ENCODE measurements around the gene ZBTB2.
"Not testable (repeated sequence)": the region's sequence is repeated elsewhere in the genome, so short reads cannot be mapped to it uniquely, and the experiment has no call there.

ZBTB2 gene

DNA sequence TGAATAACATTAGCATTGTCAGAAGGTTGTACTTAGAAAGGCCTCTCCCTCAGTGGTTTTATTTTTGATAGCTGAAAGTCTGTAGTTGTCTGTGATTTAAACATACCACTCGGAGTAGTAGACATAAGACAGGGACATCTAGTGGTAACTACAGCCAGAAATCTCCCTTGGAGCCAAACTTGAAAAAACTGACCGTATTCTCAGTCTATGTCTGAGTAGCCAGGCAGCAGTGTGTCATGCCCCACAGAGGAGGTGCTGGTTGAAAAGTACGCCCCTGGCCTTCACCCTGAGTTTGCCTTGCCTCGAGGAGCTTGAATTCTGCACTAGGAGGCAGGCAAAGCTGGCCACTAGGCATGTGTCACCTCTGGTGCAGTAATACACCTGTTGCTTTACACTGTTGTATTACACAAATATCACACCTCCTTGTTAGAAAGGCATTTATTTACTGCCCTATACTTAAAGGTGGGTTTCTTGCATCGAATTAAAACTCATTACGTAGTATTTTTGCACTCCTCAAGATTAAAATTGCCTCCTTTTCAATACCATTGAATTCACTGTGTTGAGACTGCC, 20.8 kb downstream of the ZBTB2 start:
- DNase-seq (ENCODE audit: low spot score): no peak

DNA sequence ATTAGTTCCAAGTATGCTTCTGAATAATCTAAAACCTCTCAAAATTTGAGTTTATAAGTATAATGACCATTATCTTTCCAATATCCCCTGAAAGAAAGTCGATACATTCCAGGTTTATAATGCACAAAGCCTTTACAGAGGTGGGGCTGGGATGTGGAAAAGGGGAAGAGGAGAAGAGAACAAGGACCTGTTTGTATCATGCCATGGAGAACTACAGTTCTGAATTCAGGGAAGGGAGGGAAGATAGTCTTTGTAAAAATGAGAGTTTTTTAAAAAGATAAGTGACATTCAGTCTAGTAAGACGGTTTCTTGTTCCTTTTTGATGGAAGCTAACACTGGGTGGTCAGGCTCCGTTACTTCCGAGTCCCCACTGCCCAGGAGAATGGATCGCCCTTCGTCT, 26.1 kb downstream of the ZBTB2 start:
- peak; percentile 57 for DNase-seq (ENCODE audit: low spot score)

DNA sequence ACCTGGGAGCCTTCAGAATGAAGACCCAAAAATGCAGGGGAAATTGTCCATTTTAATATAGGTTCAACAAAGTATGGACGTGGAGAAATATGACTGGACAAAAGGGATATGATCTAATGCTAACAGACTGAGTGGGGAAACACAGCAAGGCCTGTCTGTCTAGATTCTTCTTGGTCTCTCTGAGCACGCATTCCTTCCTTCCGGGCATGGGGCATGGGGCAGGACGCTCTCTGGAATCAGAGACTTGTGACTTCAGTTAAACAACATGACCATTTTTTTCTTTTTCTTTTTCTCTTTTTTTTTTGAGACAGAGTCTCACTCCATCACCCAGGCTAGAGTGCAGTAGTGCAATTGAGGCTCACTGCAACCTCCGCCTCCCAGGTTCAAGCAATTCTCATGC, 31.9 kb downstream of the ZBTB2 start:
- no peak for DNase-seq (ENCODE audit: low spot score)

DNA sequence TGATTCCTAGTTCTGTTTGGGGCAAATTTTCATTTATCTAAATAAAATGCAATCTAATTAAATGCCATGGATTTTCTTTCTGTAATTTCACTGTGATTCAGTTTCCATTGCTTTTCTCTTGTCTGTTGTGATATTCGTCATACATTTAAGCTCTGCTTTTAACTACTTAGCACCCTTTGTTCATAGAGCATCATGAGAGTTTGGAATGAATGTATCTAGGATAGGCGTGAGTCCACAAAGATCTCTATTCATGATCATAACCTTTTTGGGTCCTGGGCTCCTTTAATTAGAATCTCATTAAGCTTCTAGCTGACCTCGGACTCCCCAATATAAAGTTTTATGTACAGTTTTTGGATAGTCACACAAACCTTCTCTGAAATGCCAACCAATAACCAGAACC, 32.9 kb downstream of the ZBTB2 start:
- DNase-seq (ENCODE audit: low spot score): no peak

DNA sequence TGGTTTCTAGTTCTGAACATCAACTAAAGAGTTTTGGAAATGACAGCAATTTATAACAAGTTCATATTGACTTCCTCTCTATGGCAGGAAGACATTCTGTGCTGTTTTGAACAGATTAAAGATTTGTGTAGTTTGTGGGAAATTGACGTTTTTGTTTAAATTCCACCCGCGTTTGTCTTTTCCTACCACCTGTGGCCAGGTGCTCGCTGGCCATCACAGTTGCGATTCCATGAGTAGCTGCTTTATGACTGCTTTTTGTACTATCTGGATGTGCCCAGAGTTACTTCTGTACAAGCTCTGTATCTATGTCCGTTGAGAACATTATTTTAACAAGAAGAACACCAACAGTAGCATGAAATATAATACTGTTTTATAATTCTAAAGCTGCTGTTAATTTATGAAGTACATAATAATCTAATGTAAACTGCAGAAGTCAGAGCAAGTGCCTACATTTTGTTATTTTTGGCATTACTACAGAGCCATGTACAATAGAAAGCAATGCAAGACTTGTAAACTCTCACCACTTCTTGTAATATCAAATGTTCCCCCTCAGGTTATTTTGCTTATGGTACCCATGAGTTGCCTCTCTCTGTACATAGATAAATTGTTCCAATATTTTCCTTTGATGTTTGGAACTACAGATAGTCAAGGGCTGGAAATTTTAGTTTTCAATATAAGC, 33.5 kb downstream of the ZBTB2 start:
- no peak for DNase-seq (ENCODE audit: low spot score)

DNA sequence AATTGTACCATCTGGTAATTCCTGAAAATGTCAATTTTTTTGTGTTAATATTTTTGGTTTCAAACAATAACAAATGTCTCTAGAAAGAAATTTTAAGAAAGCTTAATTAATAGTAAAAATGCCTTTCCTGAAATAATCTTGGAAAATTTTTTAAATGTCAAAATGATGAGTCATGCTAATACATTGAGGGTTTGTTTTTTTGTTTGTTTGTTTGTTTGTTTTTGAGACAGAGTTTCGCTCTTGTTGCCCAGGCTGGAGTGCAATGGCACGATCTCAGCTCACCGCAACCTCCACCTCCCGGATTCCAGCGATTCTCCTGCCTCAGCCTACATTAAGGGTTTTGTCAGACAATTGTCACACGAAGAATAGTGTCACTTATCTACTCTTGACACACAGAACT, 34.4 kb downstream of the ZBTB2 start:
- not testable (repeated sequence) for DNase-seq (ENCODE audit: low spot score)

DNA sequence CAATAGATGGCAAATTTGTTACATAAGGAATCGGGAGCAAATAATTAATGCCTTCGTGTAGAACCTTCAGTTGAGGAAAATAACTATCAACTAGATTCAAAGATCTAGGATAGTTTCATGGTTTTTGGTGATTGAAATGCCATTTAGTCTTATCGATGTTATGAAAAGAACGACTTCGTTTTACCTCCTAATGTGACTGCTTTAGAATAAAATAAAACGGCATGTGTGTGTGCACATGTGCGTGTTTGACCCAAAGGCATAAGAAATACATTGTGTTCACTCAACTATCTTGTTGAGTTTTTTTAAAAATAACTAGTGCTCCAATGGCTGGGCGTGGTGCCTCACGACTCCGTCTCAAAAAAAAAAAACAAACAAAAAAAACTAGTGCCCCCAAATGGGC, 37.6 kb downstream of the ZBTB2 start:
- no peak for DNase-seq (ENCODE audit: low spot score)

DNA sequence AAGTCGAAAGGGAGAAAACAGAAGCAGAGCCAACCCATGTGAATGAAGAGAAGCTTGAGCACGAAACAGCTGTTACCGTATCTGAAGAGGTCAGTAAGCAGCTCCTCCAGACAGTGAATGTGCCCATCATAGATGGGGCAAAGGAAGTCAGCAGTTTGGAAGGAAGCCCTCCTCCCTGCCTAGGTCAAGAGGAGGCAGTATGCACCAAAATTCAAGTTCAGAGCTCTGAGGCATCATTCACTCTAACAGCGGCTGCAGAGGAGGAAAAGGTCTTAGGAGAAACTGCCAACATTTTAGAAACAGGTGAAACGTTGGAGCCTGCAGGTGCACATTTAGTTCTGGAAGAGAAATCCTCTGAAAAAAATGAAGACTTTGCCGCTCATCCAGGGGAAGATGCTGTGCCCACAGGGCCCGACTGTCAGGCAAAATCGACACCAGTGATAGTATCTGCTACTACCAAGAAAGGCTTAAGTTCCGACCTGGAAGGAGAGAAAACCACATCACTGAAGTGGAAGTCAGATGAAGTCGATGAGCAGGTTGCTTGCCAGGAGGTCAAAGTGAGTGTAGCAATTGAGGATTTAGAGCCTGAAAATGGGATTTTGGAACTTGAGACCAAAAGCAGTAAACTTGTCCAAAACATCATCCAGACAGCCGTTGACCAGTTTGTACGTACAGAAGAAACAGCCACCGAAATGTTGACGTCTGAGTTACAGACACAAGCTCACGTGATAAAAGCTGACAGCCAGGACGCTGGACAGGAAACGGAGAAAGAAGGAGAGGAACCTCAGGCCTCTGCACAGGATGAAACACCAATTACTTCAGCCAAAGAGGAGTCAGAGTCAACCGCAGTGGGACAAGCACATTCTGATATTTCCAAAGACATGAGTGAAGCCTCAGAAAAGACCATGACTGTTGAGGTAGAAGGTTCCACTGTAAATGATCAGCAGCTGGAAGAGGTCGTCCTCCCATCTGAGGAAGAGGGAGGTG, 38.7 kb downstream of the ZBTB2 start:
- DNase-seq (ENCODE audit: low spot score): no peak

DNA sequence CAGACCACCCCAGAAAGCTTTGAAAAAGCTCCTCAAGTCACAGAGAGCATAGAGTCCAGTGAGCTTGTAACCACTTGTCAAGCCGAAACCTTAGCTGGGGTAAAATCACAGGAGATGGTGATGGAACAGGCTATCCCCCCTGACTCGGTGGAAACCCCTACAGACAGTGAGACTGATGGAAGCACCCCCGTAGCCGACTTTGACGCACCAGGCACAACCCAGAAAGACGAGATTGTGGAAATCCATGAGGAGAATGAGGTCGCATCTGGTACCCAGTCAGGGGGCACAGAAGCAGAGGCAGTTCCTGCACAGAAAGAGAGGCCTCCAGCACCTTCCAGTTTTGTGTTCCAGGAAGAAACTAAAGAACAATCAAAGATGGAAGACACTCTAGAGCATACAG, 39.6 kb downstream of the ZBTB2 start:
- DNase-seq (ENCODE audit: low spot score): no peak

DNA sequence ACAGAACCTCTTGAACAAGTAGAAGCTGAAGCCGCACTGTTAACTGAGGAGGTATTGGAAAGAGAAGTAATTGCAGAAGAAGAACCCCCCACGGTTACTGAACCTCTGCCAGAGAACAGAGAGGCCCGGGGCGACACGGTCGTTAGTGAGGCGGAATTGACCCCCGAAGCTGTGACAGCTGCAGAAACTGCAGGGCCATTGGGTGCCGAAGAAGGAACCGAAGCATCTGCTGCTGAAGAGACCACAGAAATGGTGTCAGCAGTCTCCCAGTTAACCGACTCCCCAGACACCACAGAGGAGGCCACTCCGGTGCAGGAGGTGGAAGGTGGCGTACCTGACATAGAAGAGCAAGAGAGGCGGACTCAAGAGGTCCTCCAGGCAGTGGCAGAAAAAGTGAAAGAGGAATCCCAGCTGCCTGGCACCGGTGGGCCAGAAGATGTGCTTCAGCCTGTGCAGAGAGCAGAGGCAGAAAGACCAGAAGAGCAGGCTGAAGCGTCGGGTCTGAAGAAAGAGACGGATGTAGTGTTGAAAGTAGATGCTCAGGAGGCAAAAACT, 40.1 kb downstream of the ZBTB2 start:
- no peak for DNase-seq (ENCODE audit: low spot score)

DNA sequence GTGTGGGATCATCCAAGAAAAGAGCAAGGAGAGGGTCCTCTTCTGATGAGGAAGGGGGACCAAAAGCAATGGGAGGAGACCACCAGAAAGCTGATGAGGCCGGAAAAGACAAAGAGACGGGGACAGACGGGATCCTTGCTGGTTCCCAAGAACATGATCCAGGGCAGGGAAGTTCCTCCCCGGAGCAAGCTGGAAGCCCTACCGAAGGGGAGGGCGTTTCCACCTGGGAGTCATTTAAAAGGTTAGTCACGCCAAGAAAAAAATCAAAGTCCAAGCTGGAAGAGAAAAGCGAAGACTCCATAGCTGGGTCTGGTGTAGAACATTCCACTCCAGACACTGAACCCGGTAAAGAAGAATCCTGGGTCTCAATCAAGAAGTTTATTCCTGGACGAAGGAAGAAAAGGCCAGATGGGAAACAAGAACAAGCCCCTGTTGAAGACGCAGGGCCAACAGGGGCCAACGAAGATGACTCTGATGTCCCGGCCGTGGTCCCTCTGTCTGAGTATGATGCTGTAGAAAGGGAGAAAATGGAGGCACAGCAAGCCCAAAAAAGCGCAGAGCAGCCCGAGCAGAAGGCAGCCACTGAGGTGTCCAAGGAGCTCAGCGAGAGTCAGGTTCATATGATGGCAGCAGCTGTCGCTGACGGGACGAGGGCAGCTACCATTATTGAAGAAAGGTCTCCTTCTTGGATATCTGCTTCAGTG, 40.8 kb downstream of the ZBTB2 start:
- no peak for DNase-seq (ENCODE audit: low spot score)

DNA sequence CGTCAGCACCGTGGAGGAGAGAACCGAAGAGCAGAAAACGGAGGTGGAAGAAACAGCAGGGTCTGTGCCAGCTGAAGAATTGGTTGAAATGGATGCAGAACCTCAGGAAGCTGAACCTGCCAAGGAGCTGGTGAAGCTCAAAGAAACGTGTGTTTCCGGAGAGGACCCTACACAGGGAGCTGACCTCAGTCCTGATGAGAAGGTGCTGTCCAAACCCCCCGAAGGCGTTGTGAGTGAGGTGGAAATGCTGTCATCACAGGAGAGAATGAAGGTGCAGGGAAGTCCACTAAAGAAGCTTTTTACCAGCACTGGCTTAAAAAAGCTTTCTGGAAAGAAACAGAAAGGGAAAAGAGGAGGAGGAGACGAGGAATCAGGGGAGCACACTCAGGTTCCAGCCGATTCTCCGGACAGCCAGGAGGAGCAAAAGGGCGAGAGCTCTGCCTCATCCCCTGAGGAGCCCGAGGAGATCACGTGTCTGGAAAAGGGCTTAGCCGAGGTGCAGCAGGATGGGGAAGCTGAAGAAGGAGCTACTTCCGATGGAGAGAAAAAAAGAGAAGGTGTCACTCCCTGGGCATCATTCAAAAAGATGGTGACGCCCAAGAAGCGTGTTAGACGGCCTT, 41.6 kb downstream of the ZBTB2 start:
- DNase-seq (ENCODE audit: low spot score): no peak

DNA sequence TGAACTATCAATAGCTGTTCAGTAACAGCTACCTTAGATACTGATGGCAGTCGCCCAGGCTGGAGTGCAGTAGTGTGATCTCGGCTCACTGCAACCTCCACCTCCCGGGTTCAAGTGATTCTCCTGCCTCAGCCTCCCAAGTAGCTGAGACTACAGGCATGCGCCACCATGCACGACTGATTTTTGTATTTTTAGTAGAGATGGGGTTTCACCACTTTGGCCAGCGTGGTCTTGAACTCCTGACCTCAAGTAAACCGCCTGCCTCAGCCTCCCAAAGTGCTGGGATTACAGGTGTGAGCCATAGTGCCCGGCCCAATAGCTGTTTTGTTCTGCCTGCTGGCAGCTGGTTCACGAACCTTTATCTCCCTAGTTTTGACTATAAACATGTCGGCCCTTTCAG, 48.6 kb downstream of the ZBTB2 start:
- DNase-seq (ENCODE audit: low spot score): not testable (repeated sequence)

DNA sequence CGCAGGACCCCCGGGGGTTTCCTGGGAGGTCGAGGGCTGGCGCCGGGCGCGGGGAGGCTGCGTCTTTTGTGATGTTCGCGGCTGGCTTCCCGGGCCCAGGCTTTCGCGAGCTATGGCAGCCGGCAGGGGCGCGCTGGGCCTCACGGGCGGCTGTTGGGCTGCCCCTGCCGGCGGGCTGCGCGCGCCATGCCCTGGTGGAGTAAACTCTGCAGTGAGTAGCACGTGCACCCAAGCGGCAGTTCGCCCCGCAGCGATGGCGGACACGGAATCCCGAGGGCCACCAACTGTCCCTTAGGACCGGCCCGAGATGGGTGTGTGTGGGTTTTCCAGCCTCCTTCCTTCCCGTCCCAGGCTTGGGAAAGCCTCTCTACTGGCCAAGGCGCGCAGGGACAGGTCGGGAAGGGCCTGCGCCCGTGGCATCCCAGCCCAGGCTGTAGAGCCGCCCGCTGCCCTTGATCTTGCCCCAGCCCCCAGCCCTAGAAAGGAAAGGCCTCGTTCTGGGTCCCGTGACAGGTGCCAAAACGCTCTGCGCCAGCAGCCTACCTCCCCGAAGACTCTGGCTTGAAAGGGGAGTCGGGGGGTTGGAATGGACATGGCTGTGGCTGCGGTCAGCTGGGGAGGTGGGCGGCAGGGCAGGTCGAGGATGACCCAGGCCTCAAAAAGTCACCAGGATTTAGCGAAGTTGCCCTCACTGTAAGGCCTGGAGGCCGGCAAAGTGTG, 49.7 kb downstream of the ZBTB2 start:
- no peak for DNase-seq (ENCODE audit: low spot score)

DNA sequence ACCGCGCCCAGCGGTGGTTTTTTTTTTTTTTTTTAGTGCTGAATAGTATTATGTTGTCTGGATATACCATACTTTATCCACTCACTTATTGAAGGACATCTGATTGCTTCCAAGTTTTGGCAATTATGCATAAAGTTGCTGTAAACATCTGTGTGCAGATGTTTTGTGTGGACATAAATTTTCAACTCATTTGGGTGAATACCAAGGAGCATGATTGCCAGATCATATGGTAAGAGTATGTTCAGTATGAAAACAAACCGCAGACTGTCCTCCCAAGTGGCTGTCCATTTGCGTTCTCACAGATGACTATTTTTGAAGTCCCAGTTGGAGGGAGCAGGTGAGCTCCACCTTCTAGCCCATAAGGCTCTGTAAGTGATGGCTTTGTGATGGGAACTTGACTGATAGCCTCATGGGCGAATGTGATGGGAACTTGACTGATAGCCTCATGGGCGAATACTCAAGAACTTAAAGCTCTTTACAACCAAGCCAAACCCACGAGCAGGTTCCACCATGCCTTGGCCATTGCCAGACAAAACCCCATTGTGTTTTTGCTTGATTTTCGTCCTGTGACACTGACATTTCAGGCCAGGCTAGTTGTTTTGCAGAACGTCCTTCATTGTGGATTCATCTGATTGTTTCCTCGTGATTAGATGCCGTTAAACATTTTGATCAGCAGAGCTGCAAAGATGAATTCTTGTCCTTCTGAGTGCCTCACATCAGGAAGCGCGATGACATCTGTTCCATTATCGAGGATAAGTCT, 51.0 kb downstream of the ZBTB2 start:
- peak; percentile 62 for DNase-seq (ENCODE audit: low spot score)

DNA sequence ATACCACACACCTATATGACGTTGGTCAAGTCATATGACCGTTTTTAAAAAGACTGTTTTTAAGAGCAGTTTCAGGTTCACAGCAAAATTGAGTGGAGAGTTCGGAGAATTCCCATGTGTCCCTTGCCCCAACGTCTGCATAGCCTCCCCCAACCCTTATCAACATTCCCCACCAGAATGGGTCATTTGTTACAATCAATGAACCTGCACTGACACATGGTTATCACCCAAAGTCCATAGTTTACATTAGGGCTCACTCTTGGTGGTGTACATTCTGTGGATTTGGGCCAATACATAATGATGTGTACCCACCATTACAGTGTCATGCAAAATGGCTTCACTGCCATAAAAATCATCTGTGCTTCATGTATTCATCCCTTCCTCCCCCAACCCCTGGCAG, 52.0 kb downstream of the ZBTB2 start:
- no peak for DNase-seq (ENCODE audit: low spot score)

DNA sequence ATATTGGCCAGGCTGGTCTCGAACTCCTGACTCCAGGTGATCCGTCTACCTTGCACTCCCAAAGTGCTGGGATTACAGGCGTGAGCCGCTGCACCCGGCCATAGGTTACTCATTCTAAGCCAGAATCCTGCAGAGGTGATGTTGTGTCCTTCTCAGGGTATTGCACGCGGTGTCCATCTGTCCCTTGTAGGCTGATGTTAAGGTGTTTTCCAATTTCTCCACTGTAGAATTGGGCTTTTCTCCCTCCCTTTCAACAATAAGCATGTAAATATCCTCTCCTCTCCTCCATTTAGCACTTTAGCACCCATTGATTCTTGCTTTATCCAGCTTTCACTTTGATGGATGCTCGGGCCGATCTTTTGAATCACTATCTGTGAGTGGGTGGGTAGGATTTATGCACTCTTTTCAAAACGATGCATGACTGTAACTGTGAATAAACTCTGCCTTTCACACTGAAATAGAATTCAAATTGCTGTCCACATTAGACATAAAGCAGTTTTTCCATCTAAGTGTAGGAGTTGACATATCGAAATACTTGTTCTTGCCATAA, 52.6 kb downstream of the ZBTB2 start:
- DNase-seq (ENCODE audit: low spot score): no peak

DNA sequence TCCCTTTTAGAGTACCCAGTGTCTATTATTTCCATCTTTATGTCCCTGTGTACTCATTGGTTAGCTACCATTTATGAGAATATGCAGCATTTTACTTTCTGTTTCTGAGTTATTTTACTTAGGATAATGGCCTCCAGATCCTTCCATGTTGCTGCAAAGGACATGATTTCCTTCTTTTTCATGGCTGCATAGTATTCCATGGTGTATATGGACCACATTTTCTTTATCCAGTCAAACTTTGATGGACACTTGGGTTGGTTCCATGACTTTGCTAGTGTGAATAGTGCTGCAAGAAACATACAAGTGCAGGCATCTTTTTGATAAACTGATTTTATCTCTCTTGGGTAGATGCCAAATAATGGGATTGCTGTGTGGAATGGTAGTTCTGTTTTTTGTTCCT, 55.4 kb downstream of the ZBTB2 start:
- no peak for DNase-seq (ENCODE audit: low spot score)

DNA sequence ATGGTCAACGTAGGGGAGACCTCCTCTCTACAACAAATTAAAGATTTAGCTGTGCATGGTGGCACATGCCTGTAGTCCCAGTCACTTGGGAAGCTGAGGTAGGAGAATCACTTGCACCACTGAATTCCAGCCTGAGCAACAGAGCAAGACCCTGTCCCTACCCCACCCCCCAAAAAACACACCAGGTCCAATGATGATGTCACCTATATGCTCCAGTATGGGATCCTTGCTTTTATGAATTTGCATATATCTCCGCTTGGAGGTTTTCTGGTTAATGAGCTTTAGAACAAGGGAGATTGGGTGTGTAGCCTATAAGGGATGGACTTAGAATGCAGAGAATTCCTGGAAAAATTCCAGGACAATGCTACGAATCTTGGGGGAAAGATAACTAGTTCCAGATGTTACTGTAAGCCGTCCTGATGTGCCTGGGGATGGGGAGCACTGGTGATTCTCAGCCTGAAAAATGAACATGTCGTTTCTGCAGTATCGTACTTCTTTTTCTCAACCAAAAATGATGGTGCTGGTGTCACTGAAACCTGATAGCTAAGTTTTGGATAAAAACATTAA, 61.1 kb downstream of the ZBTB2 start:
- no peak for DNase-seq (ENCODE audit: low spot score)

DNA sequence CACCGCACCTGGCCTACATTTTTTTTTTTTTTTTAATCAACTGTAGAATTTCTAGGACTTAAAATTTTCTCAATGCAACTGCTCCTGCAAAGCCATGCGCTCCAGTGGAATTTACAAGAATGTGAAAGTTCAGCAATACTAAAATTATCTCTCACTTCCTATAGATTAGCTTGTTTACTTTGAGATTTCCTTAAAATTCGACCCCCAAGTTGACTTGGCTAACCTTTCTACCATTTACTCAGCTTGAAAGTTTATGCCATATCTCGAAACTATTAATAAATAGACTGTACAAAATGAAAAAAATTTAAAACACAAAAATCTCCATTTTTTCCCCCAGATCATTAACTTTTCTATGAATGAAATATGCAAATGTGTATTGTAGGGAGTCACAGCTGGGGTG, 64.3 kb downstream of the ZBTB2 start:
- no peak for DNase-seq (ENCODE audit: low spot score)

Data from pons (tissue), 1 donor.